SK-N-SH treated with all-trans-retinoic acid at 6 μM for 48 hours (cell line): ENCODE measurements around the gene CTNND1.

Source experiments
- ATAC-seq: fragments of 200-7000 bp; cut with Tn5 transposase; 3 replicates; pipeline ENCODE4 v1.9.1; 2020; ENCODE audit warnings: mild to moderate bottlenecking, moderate library complexity
- ARNTL ChIP-seq: fragments of 450-650 bp; formaldehyde crosslinking; IDR thresholded peaks from 2 replicates; pipeline ENCODE4 v1.5.0; 2020; ENCODE audit warnings: low read depth, mild to moderate bottlenecking, moderate library complexity, borderline replicate concordance
- BACH2 ChIP-seq: fragments of 250-450 bp; sonication (Bioruptor Pico); IDR thresholded peaks from 2 replicates; pipeline ENCODE4 v1.9.0; 2021; ENCODE audit warnings: mild to moderate bottlenecking, borderline replicate concordance
- CREB5 ChIP-seq: fragments of 250-450 bp; sonication (Bioruptor Pico); IDR thresholded peaks from 2 replicates; pipeline ENCODE4 v1.5.1; 2020; ENCODE audit warnings: low read depth, mild to moderate bottlenecking, moderate library complexity
- CSDC2 ChIP-seq: fragments of 250-450 bp; sonication (Bioruptor Pico); IDR thresholded peaks from 2 replicates; pipeline ENCODE4 v1.5.0; 2020; ENCODE audit warnings: mild to moderate bottlenecking, moderate library complexity
- CSRNP3 ChIP-seq: fragments of 250-450 bp; sonication (Bioruptor Pico); IDR thresholded peaks from 2 replicates; pipeline ENCODE4 v1.5.1; 2021; ENCODE audit warnings: mild to moderate bottlenecking, moderate library complexity
- ESRRG ChIP-seq: fragments of 250-450 bp; sonication (Bioruptor Pico); IDR thresholded peaks from 2 replicates; pipeline ENCODE4 v1.6.1; 2021; ENCODE audit warnings: mild to moderate bottlenecking
- GLIS3 ChIP-seq: fragments of 250-450 bp; sonication (Bioruptor Pico); IDR thresholded peaks from 2 replicates; pipeline ENCODE4 v1.5.0; 2020; ENCODE audit warnings: mild to moderate bottlenecking, moderate library complexity
- ISL1 ChIP-seq: fragments of 250-450 bp; sonication (Bioruptor Pico); IDR thresholded peaks from 2 replicates; pipeline ENCODE4 v2.1.2; 2022; ENCODE audit warnings: mild to moderate bottlenecking, moderate library complexity
- OSR1 ChIP-seq: fragments of 250-450 bp; sonication (Bioruptor Pico); IDR thresholded peaks from 2 replicates; pipeline ENCODE4 v1.8.0; 2022; ENCODE audit warnings: moderate library complexity, mild to moderate bottlenecking, inconsistent platforms
- PATZ1 ChIP-seq: fragments of 250-450 bp; sonication (Bioruptor Pico); IDR thresholded peaks from 2 replicates; pipeline ENCODE4 v1.8.0; 2020; ENCODE audit warnings: mild to moderate bottlenecking, moderate library complexity, borderline replicate concordance
- POU6F1 ChIP-seq: fragments of 250-450 bp; sonication (Bioruptor Pico); IDR thresholded peaks from 2 replicates; pipeline ENCODE4 v1.8.0; 2021; ENCODE audit warnings: low read depth, mild to moderate bottlenecking, moderate library complexity, borderline replicate concordance
- PPARA ChIP-seq: fragments of 250-450 bp; sonication (Bioruptor Pico); IDR thresholded peaks from 2 replicates; pipeline ENCODE4 v1.5.0; 2020; ENCODE audit warnings: mild to moderate bottlenecking, borderline replicate concordance
- RARB ChIP-seq: fragments of 250-450 bp; sonication (Bioruptor Pico); IDR thresholded peaks from 2 replicates; pipeline ENCODE4 v1.8.0; 2021; ENCODE audit warnings: mild to moderate bottlenecking, moderate library complexity
- SNAI2 ChIP-seq: fragments of 250-450 bp; sonication (Bioruptor Pico); IDR thresholded peaks from 2 replicates; pipeline ENCODE4 v1.5.0; 2020; ENCODE audit warnings: mild to moderate bottlenecking, moderate library complexity
- TCF4 ChIP-seq: fragments of 250-450 bp; sonication (Bioruptor Pico); IDR thresholded peaks from 2 replicates; pipeline ENCODE4 v1.8.0; 2021; ENCODE audit warnings: mild to moderate bottlenecking, moderate library complexity, borderline replicate concordance
- TOX ChIP-seq: fragments of 250-450 bp; sonication (Bioruptor Pico); IDR thresholded peaks from 2 replicates; pipeline ENCODE4 v1.8.0; 2021; ENCODE audit warnings: mild to moderate bottlenecking, moderate library complexity, borderline replicate concordance
- TSHZ2 ChIP-seq: fragments of 250-450 bp; sonication (Bioruptor Pico); IDR thresholded peaks from 2 replicates; pipeline ENCODE4 v1.5.0; 2020; ENCODE audit warnings: mild to moderate bottlenecking, moderate library complexity
- ZC3H10 ChIP-seq: fragments of 250-450 bp; sonication (Bioruptor Pico); IDR thresholded peaks from 2 replicates; pipeline ENCODE4 v1.5.1; 2021; ENCODE audit warnings: mild to moderate bottlenecking, moderate library complexity
- ZFP3 ChIP-seq: fragments of 250-450 bp; sonication (Bioruptor Pico); IDR thresholded peaks from 2 replicates; pipeline ENCODE4 v1.5.0; 2020; ENCODE audit warnings: mild to moderate bottlenecking, moderate library complexity
- ZFP30 ChIP-seq: fragments of 450-650 bp; formaldehyde crosslinking; IDR thresholded peaks from 2 replicates; pipeline ENCODE4 v1.5.0; 2022; ENCODE audit warnings: mild to moderate bottlenecking, moderate library complexity
- ZNF565 ChIP-seq: fragments of 450-650 bp; formaldehyde crosslinking; conservative IDR thresholded peaks from 2 replicates; pipeline ENCODE4 v1.5.0; 2020; ENCODE audit warnings: low read depth, mild to moderate bottlenecking, moderate library complexity
- ZNF70 ChIP-seq: fragments of 450-650 bp; formaldehyde crosslinking; IDR thresholded peaks from 2 replicates; pipeline ENCODE4 v1.5.0; 2020; ENCODE audit warnings: mild to moderate bottlenecking, moderate library complexity
- ZNF8 ChIP-seq: fragments of 450-650 bp; formaldehyde crosslinking; IDR thresholded peaks from 2 replicates; pipeline ENCODE4 v1.5.0; 2020; ENCODE audit warnings: mild to moderate bottlenecking, moderate library complexity

The CTNND1 gene

GRCh38 chr11:57729479-57729878, 32.1 kb upstream of the CTNND1 start (continued):
- TF ChIP-seq TSHZ2 (CRISPR knock-in tag) = no peak
- no peak for TF ChIP-seq POU6F1 (CRISPR knock-in tag)
- TF ChIP-seq TCF4 (CRISPR knock-in tag) = no peak
- no peak for TF ChIP-seq ZFP30 (CRISPR knock-in tag)
- TF ChIP-seq RARB = no peak
- no peak for TF ChIP-seq ZFP3 (CRISPR knock-in tag)
- no peak for TF ChIP-seq ZNF8 (CRISPR knock-in tag)
- TF ChIP-seq ZNF70 (CRISPR knock-in tag) = no peak
- TF ChIP-seq ZNF565 = no peak

GRCh38 chr11:57732661-57733060, 28.9 kb upstream of the CTNND1 start:
- ATAC-seq = no peak
- TF ChIP-seq GLIS3 (CRISPR knock-in tag) (no peak), TOX (CRISPR knock-in tag) (no peak), ZFP3 (CRISPR knock-in tag) (no peak), PPARA (no peak), CSRNP3 (no peak), OSR1 (CRISPR knock-in tag) (no peak), ESRRG (CRISPR knock-in tag) (no peak), SNAI2 (CRISPR knock-in tag) (no peak), CSDC2 (no peak), PATZ1 (CRISPR knock-in tag) (no peak), ZNF565 (no peak), TCF4 (CRISPR knock-in tag) (no peak), ARNTL (no peak), ZC3H10 (CRISPR knock-in tag) (no peak), ISL1 (CRISPR knock-in tag) (no peak), ZNF70 (CRISPR knock-in tag) (no peak), CREB5 (CRISPR knock-in tag) (no peak)

GRCh38 chr11:57735619-57736298, 25.8 kb upstream of the CTNND1 start:
- no peak for ATAC-seq
- TF ChIP-seq TSHZ2 (CRISPR knock-in tag) = no peak
- TF ChIP-seq ZNF565 = no peak
- TF ChIP-seq ARNTL = no peak
- TF ChIP-seq ZC3H10 (CRISPR knock-in tag) = no peak
- no peak for TF ChIP-seq BACH2 (CRISPR knock-in tag)
- no peak for TF ChIP-seq CREB5 (CRISPR knock-in tag)
- no peak for TF ChIP-seq PPARA
- TF ChIP-seq SNAI2 (CRISPR knock-in tag) = no peak
- TF ChIP-seq ZNF70 (CRISPR knock-in tag) = no peak
- no peak for TF ChIP-seq OSR1 (CRISPR knock-in tag)
- TF ChIP-seq CSDC2 = no peak
